ENCODE data around the gene MAP3K7CL.
"Not testable (repeated sequence)": the region's sequence is repeated elsewhere in the genome, so short reads cannot be mapped to it uniquely, and the experiment has no call there.

MAP3K7CL gene

GRCh38 chr21:29166323-29166722 is 35.9 kb downstream of the MAP3K7CL start:
- DNase-seq (ENCODE audit: low read depth): no peak
- TF ChIP-seq, protein P1, sequence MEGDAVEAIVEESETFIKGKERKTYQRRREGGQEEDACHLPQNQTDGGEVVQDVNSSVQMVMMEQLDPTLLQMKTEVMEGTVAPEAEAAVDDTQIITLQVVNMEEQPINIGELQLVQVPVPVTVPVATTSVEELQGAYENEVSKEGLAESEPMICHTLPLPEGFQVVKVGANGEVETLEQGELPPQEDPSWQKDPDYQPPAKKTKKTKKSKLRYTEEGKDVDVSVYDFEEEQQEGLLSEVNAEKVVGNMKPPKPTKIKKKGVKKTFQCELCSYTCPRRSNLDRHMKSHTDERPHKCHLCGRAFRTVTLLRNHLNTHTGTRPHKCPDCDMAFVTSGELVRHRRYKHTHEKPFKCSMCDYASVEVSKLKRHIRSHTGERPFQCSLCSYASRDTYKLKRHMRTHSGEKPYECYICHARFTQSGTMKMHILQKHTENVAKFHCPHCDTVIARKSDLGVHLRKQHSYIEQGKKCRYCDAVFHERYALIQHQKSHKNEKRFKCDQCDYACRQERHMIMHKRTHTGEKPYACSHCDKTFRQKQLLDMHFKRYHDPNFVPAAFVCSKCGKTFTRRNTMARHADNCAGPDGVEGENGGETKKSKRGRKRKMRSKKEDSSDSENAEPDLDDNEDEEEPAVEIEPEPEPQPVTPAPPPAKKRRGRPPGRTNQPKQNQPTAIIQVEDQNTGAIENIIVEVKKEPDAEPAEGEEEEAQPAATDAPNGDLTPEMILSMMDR (IDR thresholded peaks at IDR 0.05; ENCODE audit: low read depth, low read length): no peak
- TF ChIP-seq POLR2A (IDR thresholded peaks at IDR 0.05; ENCODE audit: extremely low read depth, insufficient read length) (no peak), MYC (IDR thresholded peaks at IDR 0.05; ENCODE audit: low read depth, low read length) (no peak)
- TF ChIP-seq, protein P2, sequence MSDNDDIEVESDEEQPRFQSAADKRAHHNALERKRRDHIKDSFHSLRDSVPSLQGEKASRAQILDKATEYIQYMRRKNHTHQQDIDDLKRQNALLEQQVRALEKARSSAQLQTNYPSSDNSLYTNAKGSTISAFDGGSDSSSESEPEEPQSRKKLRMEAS (IDR thresholded peaks at IDR 0.05; ENCODE audit: low read depth, low read length): no peak
- H3K4me3 ChIP-seq (ENCODE audit: low read depth, low read length): no peak overlapping the region

GRCh38 chr21:29166853-29167252 is 36.4 kb downstream of the MAP3K7CL start:
- TF ChIP-seq POLR2A (IDR thresholded peaks at IDR 0.05; ENCODE audit: extremely low read depth, insufficient read length) (no peak), MYC (IDR thresholded peaks at IDR 0.05; ENCODE audit: low read depth, low read length) (no peak)
- TF ChIP-seq, protein P1 (IDR thresholded peaks at IDR 0.05; ENCODE audit: low read depth, low read length): no peak
- TF ChIP-seq, protein P2 (IDR thresholded peaks at IDR 0.05; ENCODE audit: low read depth, low read length): no peak

GRCh38 chr21:29167481-29167880 is 37.0 kb downstream of the MAP3K7CL start:
- DNase-seq (ENCODE audit: low read depth); H3K4me3 ChIP-seq (ENCODE audit: low read depth, low read length): not testable (repeated sequence)

More at GRCh38 chr21:29166853-29167252, 36.4 kb downstream of the MAP3K7CL start:
- no peak overlapping the region for H3K4me3 ChIP-seq (ENCODE audit: low read depth, low read length)
- DNase-seq (ENCODE audit: low read depth): no peak

GRCh38 chr21:29168891-29169315 is 38.5 kb downstream of the MAP3K7CL start:
- H3K4me3 ChIP-seq (ENCODE audit: low read depth, low read length): no peak overlapping the region
- TF ChIP-seq POLR2A (IDR thresholded peaks at IDR 0.05; ENCODE audit: extremely low read depth, insufficient read length) (no peak), MYC (IDR thresholded peaks at IDR 0.05; ENCODE audit: low read depth, low read length) (no peak)
- TF ChIP-seq, protein P2 (IDR thresholded peaks at IDR 0.05; ENCODE audit: low read depth, low read length): no peak
- TF ChIP-seq, protein P1 (IDR thresholded peaks at IDR 0.05; ENCODE audit: low read depth, low read length): no peak
- DNase-seq (ENCODE audit: low read depth): no peak

DNA sequence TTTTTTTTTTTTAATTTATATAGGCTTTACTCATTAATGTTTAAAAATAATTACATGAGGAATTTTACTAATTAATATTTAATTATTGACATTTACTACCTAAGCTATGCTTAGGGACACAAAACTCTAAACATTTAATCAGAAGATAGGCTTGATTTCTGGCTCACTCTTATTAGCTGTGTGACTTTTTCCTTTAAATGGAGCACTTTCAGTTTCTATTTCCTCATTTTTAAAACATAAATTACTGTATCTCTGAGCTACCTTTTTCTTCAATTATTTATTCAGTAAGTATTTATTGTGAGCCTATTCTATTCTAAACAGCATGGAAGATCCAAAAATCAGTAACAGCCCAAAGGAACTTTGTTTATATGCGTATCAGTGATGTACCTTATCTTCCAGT is 40.5 kb downstream of the MAP3K7CL start:
- TF ChIP-seq, protein P2 (IDR thresholded peaks at IDR 0.05; ENCODE audit: low read depth, low read length): no peak
- TF ChIP-seq, protein P1 (IDR thresholded peaks at IDR 0.05; ENCODE audit: low read depth, low read length): no peak
- no peak for TF ChIP-seq MYC (IDR thresholded peaks at IDR 0.05; ENCODE audit: low read depth, low read length)
- no peak for TF ChIP-seq POLR2A (IDR thresholded peaks at IDR 0.05; ENCODE audit: extremely low read depth, insufficient read length)
- no peak overlapping the region for H3K4me3 ChIP-seq (ENCODE audit: low read depth, low read length)
- DNase-seq (ENCODE audit: low read depth): no peak

DNA sequence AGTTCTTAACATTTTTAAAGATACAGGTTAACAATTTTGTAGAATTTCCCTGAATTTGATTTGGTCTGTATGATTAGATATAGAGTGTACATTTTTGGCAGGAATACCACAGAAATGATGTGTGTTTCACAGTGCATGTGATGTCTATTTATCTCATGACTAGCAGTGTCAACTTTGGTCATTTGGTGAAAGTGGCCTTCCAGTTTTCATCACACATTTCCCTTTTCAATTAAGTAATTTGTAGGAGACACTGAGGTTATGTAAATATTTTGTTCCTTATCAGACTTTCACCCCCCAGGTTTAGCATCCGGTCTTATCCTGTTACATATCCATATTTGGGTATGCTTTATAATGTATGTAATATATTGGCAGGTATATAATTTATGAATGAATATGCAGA is 41.8 kb downstream of the MAP3K7CL start:
- TF ChIP-seq MYC (IDR thresholded peaks at IDR 0.05; ENCODE audit: low read depth, low read length) (no peak), POLR2A (IDR thresholded peaks at IDR 0.05; ENCODE audit: extremely low read depth, insufficient read length) (no peak)
- TF ChIP-seq, protein P1 (IDR thresholded peaks at IDR 0.05; ENCODE audit: low read depth, low read length): no peak
- TF ChIP-seq, protein P2 (IDR thresholded peaks at IDR 0.05; ENCODE audit: low read depth, low read length): no peak
- H3K4me3 ChIP-seq (ENCODE audit: low read depth, low read length): no peak overlapping the region
- no peak for DNase-seq (ENCODE audit: low read depth)

All from NB4 (cell line).